ENCODE data around the gene OTUB2.

GRCh38 chr14:94031161-94031882, 5.2 kb downstream of the OTUB2 start:
- TF ChIP-seq CTCF (IDR thresholded peaks at IDR 0.05), result no peak
- no peak for TF ChIP-seq EZH2 (IDR thresholded peaks at IDR 0.05)
